Progenitor cell of endocrine pancreas (in vitro differentiated cells): ENCODE measurements around the gene CD96. TPM values are rescaled to one million over a fixed set of nuclear protein-coding genes. Genes with fewer than 3 reads are reported as not detected.
A peak's percentile ranks its signal among the peaks of the same experiment; 100 is the strongest.

ENCODE experiments used
- DNase-seq: peaks from one replicate; pipeline ENCODE4 v3.0.0; 2021; ENCODE audit warnings: low spot score; ENCODE audit not compliant: unreplicated experiment
- H3K27ac Mint-ChIP-seq: 2 replicates; pipeline ENCODE4 v1.8.0; 2021; ENCODE audit warnings: mild to moderate bottlenecking, moderate library complexity, mixed read lengths
- H3K27me3 Mint-ChIP-seq: 2 replicates; pipeline ENCODE4 v1.8.0; 2021; ENCODE audit warnings: mixed read lengths
- H3K36me3 Mint-ChIP-seq: 2 replicates; pipeline ENCODE4 v1.8.0; 2022; ENCODE audit warnings: mixed read lengths; ENCODE audit not compliant: insufficient read depth
- H3K4me1 Mint-ChIP-seq: 2 replicates; pipeline ENCODE4 v1.8.0; 2021; ENCODE audit warnings: low read depth, mixed read lengths
- H3K4me3 Mint-ChIP-seq: 2 replicates; pipeline ENCODE4 v1.8.0; 2021; ENCODE audit warnings: low read depth, mild to moderate bottlenecking, moderate library complexity, mixed read lengths
- H3K9me3 Mint-ChIP-seq: 2 replicates; pipeline ENCODE4 v1.8.0; 2021; ENCODE audit warnings: low read depth, mixed read lengths
- total RNA-seq: library from RNA; stranded (reverse); gene quantifications from 2 replicates; pipeline ENCODE4 v1.2.1, GENCODE V29; 2021
- TF ChIP-seq, protein P1 (sequence below): fragments of 200-600 bp; sonication (generic); IDR thresholded peaks from one replicate; pipeline ENCODE4 v1.5.0; 2021; ENCODE audit warnings: antibody characterized with exemption, mild to moderate bottlenecking; ENCODE audit not compliant: unreplicated experiment

The CD96 gene
- total RNA-seq, 1 donor from 2014 or later: not detected

DNA sequence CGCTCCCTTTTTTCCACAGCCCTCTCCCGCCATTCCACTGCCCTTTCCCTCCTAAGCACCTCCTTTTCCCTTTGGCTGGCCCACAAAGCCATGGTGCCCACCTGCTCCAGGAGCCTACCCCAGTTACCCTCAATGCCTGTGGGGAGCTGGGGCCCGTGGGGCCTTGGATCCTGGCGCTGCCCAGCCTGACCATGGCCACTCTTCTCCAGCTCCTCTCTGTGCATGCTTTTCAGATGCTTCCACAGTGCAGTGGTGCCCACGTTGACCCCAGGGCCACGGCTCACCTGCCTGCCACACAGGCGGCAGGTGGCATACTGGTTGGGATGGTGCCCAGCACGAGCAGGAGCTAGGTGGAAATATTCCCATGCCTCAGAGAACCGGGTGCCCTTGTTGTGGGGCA is 51.7 kb downstream of the CD96 start:
- H3K36me3 Mint-ChIP-seq: no peaks in the 10 kb centered on the region
- TF ChIP-seq, protein P1, sequence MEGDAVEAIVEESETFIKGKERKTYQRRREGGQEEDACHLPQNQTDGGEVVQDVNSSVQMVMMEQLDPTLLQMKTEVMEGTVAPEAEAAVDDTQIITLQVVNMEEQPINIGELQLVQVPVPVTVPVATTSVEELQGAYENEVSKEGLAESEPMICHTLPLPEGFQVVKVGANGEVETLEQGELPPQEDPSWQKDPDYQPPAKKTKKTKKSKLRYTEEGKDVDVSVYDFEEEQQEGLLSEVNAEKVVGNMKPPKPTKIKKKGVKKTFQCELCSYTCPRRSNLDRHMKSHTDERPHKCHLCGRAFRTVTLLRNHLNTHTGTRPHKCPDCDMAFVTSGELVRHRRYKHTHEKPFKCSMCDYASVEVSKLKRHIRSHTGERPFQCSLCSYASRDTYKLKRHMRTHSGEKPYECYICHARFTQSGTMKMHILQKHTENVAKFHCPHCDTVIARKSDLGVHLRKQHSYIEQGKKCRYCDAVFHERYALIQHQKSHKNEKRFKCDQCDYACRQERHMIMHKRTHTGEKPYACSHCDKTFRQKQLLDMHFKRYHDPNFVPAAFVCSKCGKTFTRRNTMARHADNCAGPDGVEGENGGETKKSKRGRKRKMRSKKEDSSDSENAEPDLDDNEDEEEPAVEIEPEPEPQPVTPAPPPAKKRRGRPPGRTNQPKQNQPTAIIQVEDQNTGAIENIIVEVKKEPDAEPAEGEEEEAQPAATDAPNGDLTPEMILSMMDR: no peak
- H3K27ac Mint-ChIP-seq: no peak overlapping the region
- DNase-seq: no peak
- no peaks in the 10 kb centered on the region for H3K4me1 Mint-ChIP-seq
- H3K27me3 Mint-ChIP-seq: peaks cover 6% of the 10 kb centered on the region
- H3K4me3 Mint-ChIP-seq: no peak overlapping the region
- no peaks in the 10 kb centered on the region for H3K9me3 Mint-ChIP-seq

DNA sequence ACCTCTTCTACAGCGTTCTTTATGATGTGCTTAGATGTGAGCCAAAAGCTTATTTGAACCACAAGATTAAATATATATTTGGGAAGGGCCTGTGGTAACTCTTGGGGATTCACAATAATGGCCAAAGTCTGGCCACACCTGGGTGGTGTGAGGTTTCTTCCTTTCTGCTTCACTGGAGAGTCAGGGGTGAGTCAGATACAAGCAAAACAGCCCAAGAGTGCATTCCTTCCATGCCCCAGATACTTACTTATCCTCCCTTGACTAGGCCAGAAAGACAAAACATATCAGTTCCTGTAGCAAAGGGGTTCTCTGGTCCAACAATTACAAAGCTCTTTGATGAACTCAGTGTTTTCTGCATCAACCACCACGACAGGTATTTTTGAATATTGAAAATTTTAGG is 52.2 kb downstream of the CD96 start:
- Mint-ChIP-seq H3K4me3 (no peak overlapping the region), H3K27me3 (peaks cover 6% of the 10 kb centered on the region), H3K27ac (peak overlapping the region; percentile 47), H3K9me3 (no peaks in the 10 kb centered on the region), H3K4me1 (no peaks in the 10 kb centered on the region), H3K36me3 (no peaks in the 10 kb centered on the region)
- DNase-seq: no peak
- TF ChIP-seq, protein P1: no peak

DNA sequence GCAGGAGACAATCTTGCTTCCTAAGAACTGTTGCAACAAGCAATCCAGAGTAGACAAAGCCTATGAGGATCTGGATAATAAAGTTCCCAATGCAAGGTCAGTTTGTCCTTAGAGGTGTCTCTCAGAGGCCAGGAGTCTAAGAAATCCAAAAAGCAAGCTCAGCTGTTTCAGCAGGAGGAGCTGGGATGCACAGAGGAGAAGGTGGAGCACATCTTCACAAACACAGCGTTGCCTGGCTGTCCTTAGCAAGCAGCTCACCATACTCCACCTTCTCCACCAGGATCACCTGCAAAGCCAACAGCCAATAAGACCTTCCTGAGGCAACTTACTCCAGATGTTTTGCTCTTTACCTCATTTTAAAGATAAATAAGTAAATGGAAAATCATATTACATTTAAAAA is 52.8 kb downstream of the CD96 start:
- Mint-ChIP-seq H3K4me1 (no peaks in the 10 kb centered on the region), H3K4me3 (no peak overlapping the region), H3K27me3 (peaks cover 6% of the 10 kb centered on the region), H3K36me3 (no peaks in the 10 kb centered on the region), H3K27ac (no peak overlapping the region), H3K9me3 (no peaks in the 10 kb centered on the region)
- DNase-seq: no peak
- TF ChIP-seq, protein P1: no peak

DNA sequence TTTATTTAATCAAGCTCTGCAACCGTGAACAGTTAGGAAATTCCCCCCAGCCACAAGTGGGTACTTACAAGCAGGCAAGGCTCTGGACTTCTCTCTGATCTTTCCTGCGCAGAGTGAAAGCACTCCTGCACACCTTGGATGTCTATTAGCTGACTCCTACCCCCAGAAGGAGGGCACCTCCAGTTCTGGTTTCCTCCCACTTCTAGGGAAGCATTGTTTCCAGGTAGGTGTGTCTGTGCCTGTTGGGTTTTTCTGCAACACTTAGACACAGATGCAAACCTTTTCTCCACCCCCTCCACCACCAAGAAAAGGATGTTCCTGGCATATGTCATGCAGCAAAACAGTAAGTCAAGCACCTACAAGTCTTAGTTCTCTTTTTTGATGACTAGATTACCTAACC is 53.2 kb downstream of the CD96 start, which contains the start of gene ZBED2:
TSS of gene ZBED2 (minus strand) at position 115 of the 400 bp plus-strand sequence. CDS start 1,145 bp downstream, outside the sequence.
- no peak for DNase-seq
- Mint-ChIP-seq H3K4me3 (no peak within 1 kb of the TSS), H3K4me1 (no peaks in the 10 kb centered on the region), H3K9me3 (no peaks in the 10 kb centered on the region), H3K36me3 (no peaks in the 10 kb centered on the region), H3K27ac (peak within 1 kb of the TSS; percentile 47), H3K27me3 (peaks cover 6% of the 10 kb centered on the region)
- TF ChIP-seq, protein P1: no peak

DNA sequence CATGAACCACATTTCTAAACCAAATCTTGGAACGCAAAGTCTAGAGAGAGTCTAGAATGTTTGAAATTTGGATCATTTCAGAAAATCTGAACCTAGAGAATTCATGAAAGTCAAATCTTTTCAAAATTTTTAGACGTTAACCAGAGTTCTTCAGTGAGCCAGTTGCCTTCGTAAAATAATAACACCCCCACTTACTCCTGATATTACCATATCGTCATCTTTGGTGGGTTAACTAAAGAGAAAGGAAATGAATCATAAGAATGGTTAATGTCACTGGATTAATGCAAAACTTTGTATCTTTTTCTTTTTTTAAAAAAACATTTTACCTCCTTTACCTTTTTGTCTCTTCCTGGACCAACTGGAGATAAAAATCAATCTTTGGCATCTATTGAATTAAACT is 54.3 kb downstream of the CD96 start:
- no peak overlapping the region for H3K27ac Mint-ChIP-seq
- peaks cover 6% of the 10 kb centered on the region for H3K27me3 Mint-ChIP-seq
- no peaks in the 10 kb centered on the region for H3K9me3 Mint-ChIP-seq
- H3K4me1 Mint-ChIP-seq: no peaks in the 10 kb centered on the region
- DNase-seq: no peak
- H3K4me3 Mint-ChIP-seq: no peak overlapping the region
- TF ChIP-seq, protein P1: no peak
- H3K36me3 Mint-ChIP-seq: no peaks in the 10 kb centered on the region
